Ascending aorta (tissue), 2 donors: Measurements from ENCODE around the gene TBX21. TPM values are rescaled to one million over a fixed set of nuclear protein-coding genes. Genes with fewer than 3 reads are reported as not detected.

ENCODE experiments used
- DNase-seq, 2 donors: peaks; one replicate each; pipeline ENCODE4 v3.0.0-alpha.2; 2019; ENCODE audit warnings: low spot score in 2 of 2
- H3K27ac ChIP-seq, 2 donors: fragments of 200-600 bp; sonication (generic); one replicate each; pipeline ENCODE4 v1.5.1; 2016 to 2017; ENCODE audit warnings: mild to moderate bottlenecking in 1 of 2
- H3K27me3 ChIP-seq: fragments of 200-600 bp; sonication (generic); one replicate; pipeline ENCODE4 v1.5.1; 2017
- H3K36me3 ChIP-seq, 2 donors: fragments of 200-600 bp; sonication (generic); one replicate each; pipeline ENCODE4 v1.5.1; 2016
- H3K4me1 ChIP-seq, 2 donors: fragments of 200-600 bp; sonication (generic); one replicate each; pipeline ENCODE4 v1.5.1; 2016 to 2017; ENCODE audit warnings: mild to moderate bottlenecking in 1 of 2
- H3K4me3 ChIP-seq, 2 donors: fragments of 200-600 bp; sonication (generic); one replicate each; pipeline ENCODE4 v1.5.1; 2016 to 2017; ENCODE audit warnings: mild to moderate bottlenecking in 1 of 2
- H3K9me3 ChIP-seq, 2 donors: fragments of 200-600 bp; sonication (generic); one replicate each; pipeline ENCODE4 v1.5.1; 2016
- intact Hi-C: fragments of 100-400 bp; cut with DNase I; formaldehyde crosslinking; loops from one replicate; pipeline ENCODE4 v1.15.1; 2023
- total RNA-seq: library from RNA; depleted of rRNA; stranded (reverse); fragments of >200 nt; gene quantifications from one replicate; pipeline ENCODE4 v1.1.0, GENCODE V29; 2016
- TF ChIP-seq, protein P1 (sequence below), 3 experiments: fragments of 200-600 bp in 2 of 3; fragments of 450-650 bp in 1 of 3; sonication (generic) in 2 of 3; IDR thresholded peaks; one replicate each; pipeline ENCODE4 v1.5.1; 2016 to 2019; ENCODE audit warnings: antibody characterized with exemption in 3 of 3, mild to moderate bottlenecking in 1 of 3, moderate library complexity in 1 of 3

The TBX21 gene
- total RNA-seq, 1 donor from 2014 or later: not detected

DNA sequence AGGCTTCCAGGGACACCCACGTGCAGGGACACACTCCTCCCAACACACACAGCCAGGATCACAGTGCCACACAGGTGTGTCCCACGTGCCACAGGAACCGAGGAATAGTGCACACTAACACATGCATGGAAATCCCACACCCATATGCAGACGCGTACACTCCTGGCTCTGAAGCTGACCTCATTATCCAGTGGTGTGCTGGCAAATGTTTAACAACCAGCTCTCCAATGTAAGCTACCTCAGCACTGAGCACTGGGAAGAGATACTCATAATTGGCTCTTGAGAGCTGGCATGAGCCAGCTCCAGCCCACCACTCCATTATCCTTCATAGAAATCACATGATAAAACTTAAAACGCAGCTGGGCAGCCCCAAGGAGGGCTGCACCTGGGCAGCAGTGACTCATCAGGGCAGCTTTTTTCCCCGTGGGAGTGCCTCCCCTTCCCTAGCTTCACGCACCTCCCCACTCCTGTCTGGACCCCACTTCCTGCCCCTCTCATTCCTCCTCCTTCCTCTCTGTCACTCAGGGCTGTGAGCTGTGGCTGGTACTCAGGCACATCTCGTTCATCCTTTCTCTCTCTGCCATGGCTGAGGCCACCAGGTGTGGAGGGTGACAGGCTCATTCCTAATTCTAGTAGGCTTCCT is 14.9 kb upstream of the TBX21 start:
- Histone ChIP-seq H3K36me3 (no peaks in the 10 kb centered on the region), H3K4me1 (no peaks in the 10 kb centered on the region), H3K4me3 (no peak overlapping the region), H3K27me3 (peaks cover 13% of the 10 kb centered on the region), H3K9me3 (no peaks in the 10 kb centered on the region), H3K27ac (no peak overlapping the region)
- TF ChIP-seq, protein P1, sequence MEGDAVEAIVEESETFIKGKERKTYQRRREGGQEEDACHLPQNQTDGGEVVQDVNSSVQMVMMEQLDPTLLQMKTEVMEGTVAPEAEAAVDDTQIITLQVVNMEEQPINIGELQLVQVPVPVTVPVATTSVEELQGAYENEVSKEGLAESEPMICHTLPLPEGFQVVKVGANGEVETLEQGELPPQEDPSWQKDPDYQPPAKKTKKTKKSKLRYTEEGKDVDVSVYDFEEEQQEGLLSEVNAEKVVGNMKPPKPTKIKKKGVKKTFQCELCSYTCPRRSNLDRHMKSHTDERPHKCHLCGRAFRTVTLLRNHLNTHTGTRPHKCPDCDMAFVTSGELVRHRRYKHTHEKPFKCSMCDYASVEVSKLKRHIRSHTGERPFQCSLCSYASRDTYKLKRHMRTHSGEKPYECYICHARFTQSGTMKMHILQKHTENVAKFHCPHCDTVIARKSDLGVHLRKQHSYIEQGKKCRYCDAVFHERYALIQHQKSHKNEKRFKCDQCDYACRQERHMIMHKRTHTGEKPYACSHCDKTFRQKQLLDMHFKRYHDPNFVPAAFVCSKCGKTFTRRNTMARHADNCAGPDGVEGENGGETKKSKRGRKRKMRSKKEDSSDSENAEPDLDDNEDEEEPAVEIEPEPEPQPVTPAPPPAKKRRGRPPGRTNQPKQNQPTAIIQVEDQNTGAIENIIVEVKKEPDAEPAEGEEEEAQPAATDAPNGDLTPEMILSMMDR (IDR thresholded peaks at IDR 0.05): no peak
- intact Hi-C loops: no loop called here
- DNase-seq: no peak

DNA sequence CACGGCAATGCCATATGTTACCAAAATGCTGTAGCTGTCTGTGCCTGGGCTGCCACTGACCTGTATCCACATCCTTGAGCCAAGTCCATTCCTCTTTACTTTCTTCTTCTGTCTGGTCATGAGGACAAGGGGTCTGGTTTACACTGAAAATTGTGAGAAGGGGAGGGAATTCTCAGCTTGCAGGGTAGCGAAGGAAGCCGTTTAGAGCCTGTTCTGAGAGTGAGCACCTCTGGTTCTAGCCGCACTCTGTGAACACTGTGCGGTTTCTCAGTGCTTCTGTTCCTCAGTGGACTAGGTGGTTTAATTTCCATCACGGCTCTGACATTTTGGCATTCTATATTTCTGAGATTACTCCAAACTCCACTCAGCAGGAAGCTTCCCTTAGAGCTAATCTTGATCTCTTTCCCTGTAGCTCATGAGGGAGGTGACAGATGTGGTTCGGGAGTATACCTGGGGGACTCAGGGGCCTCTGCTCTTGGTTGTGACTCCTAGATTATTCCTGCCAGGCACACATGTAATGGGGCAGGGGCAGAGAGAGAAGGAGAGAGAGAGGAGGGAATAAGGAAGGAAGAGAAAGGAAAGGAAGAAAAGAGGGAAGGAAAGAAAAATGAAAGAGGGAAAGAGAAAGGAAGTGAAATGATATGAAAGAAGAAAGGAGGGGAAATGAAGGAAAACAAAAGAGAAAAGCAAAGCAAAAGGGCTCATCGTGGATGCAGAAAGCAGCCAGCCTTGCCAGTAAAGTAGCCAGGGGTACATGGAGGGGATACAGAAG is 14.2 kb upstream of the TBX21 start:
- TF ChIP-seq, protein P1 (IDR thresholded peaks at IDR 0.05): no peak
- Histone ChIP-seq H3K27me3 (peaks cover 13% of the 10 kb centered on the region), H3K4me3 (no peak overlapping the region), H3K36me3 (no peaks in the 10 kb centered on the region), H3K4me1 (no peaks in the 10 kb centered on the region), H3K9me3 (no peaks in the 10 kb centered on the region), H3K27ac (no peak overlapping the region)
- no peak for DNase-seq
- intact Hi-C loops: no loop called here

DNA sequence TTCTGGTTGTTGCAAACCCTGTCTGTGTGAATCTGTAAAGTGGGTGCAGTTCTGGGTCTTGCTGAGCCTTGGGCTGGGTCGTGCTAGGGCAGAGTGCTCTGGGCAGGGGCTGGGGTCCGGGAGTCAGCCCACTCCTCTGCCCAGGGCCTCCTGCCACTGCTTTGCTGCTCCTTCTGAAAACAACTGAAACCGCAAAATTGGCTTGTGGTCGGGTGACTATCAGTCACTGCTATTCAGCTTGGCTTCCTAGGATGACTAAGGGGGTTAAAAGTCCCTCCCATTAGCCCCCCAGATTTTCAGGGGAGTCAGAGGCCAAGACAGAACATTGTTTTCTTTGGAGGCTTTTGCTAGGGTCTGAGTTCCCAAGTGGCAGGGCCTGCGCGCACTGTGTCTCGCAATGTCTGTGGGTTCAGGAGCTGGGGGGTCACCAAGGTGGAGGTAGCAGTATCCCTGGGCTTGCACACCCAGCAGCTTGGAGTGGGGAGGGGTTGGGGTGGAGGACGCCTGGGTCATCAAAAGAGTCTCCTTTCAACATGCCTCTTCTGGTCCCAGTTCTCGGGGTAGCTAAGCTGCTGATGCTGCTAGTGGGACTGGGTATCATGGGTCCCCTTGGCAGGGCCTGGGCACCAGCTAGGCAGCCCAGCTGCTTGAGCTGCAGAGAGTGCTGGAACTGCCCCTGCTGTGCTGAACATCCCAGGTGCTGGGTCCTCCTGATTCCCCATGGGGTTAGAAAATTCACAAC is 13.5 kb upstream of the TBX21 start:
- no peaks in the 10 kb centered on the region for H3K36me3 ChIP-seq
- TF ChIP-seq, protein P1 (IDR thresholded peaks at IDR 0.05): no peak
- H3K9me3 ChIP-seq: no peaks in the 10 kb centered on the region
- H3K27me3 ChIP-seq: peaks cover 13% of the 10 kb centered on the region
- DNase-seq: no peak
- H3K27ac ChIP-seq: no peak overlapping the region
- H3K4me3 ChIP-seq: no peak overlapping the region
- intact Hi-C loops: no loop called here
- no peaks in the 10 kb centered on the region for H3K4me1 ChIP-seq

DNA sequence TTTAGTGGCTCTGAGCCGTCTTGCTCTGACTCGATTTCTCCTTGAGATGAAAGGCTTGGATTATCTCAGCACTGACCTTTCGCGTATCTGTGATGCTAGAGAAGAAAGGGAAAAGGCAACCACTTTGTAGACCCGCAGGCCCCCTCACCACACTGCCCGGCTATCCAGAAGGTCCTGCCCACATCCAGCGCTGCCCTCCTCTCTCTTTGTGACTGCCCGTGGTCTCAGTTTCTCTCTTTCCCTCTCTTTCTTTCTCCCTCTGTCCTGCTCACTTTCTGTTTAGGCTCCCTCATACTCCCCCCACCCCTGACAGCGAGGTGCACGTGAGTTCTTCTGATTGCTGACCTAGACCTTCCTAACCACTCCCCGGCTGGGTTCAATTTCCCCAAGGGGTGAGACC is 12.8 kb upstream of the TBX21 start:
- no peaks in the 10 kb centered on the region for H3K36me3 ChIP-seq
- no peaks in the 10 kb centered on the region for H3K4me1 ChIP-seq
- TF ChIP-seq, protein P1 (IDR thresholded peaks at IDR 0.05): no peak
- H3K9me3 ChIP-seq: no peaks in the 10 kb centered on the region
- H3K27ac ChIP-seq: no peak overlapping the region
- DNase-seq: no peak
- intact Hi-C loops: no loop called here
- H3K4me3 ChIP-seq: no peak overlapping the region
- H3K27me3 ChIP-seq: peaks cover 13% of the 10 kb centered on the region

DNA sequence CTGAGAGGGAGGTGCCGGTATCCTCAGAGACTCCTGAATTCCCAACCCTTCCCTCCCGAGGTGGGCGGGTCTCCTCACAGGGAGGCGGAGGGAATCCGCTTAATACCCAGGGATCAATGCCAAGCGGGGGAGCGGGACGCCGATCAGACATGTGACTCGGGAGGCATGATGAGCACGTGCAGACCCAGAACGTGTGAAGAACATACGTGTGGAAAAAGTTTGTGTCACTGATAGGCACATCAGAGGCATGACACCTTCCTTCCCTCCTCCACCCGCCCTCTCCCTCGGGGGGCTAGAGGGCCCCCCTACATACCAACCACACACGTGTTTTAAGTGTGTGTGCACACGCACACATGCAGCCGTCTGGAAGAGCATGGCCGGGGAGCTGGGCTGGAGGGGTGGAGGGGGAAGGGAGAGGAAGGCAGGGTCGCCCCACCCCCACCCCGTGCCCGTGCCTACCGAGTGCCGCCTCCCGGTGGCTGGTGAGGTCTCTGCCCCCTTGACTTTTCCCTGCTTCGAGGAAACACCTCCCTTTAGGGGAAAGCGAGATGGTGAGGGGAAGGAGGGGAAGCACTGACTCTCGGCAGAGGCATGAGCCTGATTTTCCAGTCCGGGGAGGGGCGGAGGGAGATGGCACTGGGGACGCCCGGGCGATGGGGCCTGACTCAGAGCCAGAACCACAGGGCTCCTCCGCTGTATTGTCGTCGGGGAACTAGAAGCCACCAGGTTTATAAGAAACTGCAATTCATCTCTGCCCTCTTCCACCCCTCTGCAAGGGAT is 12.1 kb upstream of the TBX21 start:
- Histone ChIP-seq H3K27me3 (peaks cover 16% of the 10 kb centered on the region), H3K27ac (no peak overlapping the region), H3K4me1 (no peaks in the 10 kb centered on the region), H3K9me3 (no peaks in the 10 kb centered on the region), H3K36me3 (no peaks in the 10 kb centered on the region), H3K4me3 (no peak overlapping the region)
- TF ChIP-seq, protein P1 (IDR thresholded peaks at IDR 0.05): no peak
- DNase-seq: no peak
- intact Hi-C loops: no loop called here
